B cell (primary cell): ENCODE results near the gene PYCR2. TPM values are rescaled to one million over a fixed set of nuclear protein-coding genes. Genes with fewer than 3 reads are reported as not detected.
A peak's percentile ranks its signal among the peaks of the same experiment; 100 is the strongest.

Source experiments
- ATAC-seq: fragments of 200-7000 bp; cut with Tn5 transposase; one replicate; pipeline ENCODE4 v1.10.0; 2021; ENCODE audit warnings: low read depth, mild to moderate bottlenecking, moderate number of reproducible peaks, moderate library complexity
- CTCF ChIA-PET: fragments of 350-600 bp; sonication (Branson Sonifier 250); formaldehyde crosslinking; loops from one replicate; lab custom pipeline; 2021; ENCODE audit warnings: antibody characterized with exemption, inconsistent platforms; lab: Charles Lee
- POLR2A ChIA-PET: fragments of 350-600 bp; sonication (Branson Sonifier 250); formaldehyde crosslinking; loops from one replicate; lab custom pipeline; 2021; ENCODE audit warnings: antibody characterized with exemption; lab: Charles Lee
- DNase-seq: peaks from one replicate; pipeline ENCODE4 v3.0.0; 2013
- H2AFZ ChIP-seq: 2 replicates; pipeline ENCODE4 v1.6.1; 2012; ENCODE audit warnings: mild to moderate bottlenecking, low read depth, low read length; ENCODE audit not compliant: insufficient read depth, poor library complexity, severe bottlenecking
- H3K27ac ChIP-seq, 2 donors: 1 replicate in 1 of 2; 2 replicates in 1 of 2; pipeline ENCODE4 v1.5.1; 2012 to 2013; ENCODE audit warnings: low read length in 2 of 2, mild to moderate bottlenecking in 2 of 2, moderate library complexity in 1 of 2
- H3K27me3 ChIP-seq, 4 experiments: fragments of 200-600 bp in 1 of 4; sonication (generic) in 1 of 4; replicated peaks in 1 of 4; 1 replicate in 2 of 4; 2 replicates in 2 of 4; pipeline versions ENCODE4 v1.6.1 to v1.7.0; 2013 to 2016; ENCODE audit warnings: low read length in 3 of 4, mild to moderate bottlenecking in 2 of 4, mixed read lengths in 1 of 4, moderate library complexity in 1 of 4; ENCODE audit not compliant: insufficient read depth in 4 of 4, control insufficient read depth in 3 of 4; ENCODE audit errors: control extremely low read depth in 1 of 4
- H3K36me3 ChIP-seq, 2 experiments: replicated peaks in 1 of 2; 1 replicate in 1 of 2; 2 replicates in 1 of 2; pipeline versions ENCODE4 v1.6.1 to v1.7.1; 2013; ENCODE audit warnings: low read length in 1 of 2; ENCODE audit not compliant: insufficient read depth in 2 of 2, control insufficient read depth in 1 of 2; ENCODE audit errors: control extremely low read depth in 1 of 2, extremely low read depth in 1 of 2
- H3K4me1 ChIP-seq, 2 donors: fragments of 200-600 bp in 1 of 2; sonication (generic) in 1 of 2; 1 replicate in 1 of 2; 2 replicates in 1 of 2; pipeline versions ENCODE4 v1.5.1 to v1.6.1; 2013 to 2017; ENCODE audit warnings: low read length in 2 of 2; ENCODE audit not compliant: control insufficient read depth in 2 of 2, insufficient read depth in 2 of 2
- H3K4me2 ChIP-seq: replicated peaks from 2 replicates; pipeline ENCODE3; 2012; ENCODE audit warnings: mild to moderate bottlenecking, low read depth, low read length; ENCODE audit not compliant: poor library complexity, severe bottlenecking
- H3K4me3 ChIP-seq, 5 experiments: fragments of 200-600 bp in 1 of 5; sonication (generic) in 1 of 5; 1 replicate in 3 of 5; 2 replicates in 2 of 5; pipeline versions ENCODE4 v1.5.1 to v1.7.0; 2011 to 2016; ENCODE audit warnings: low read length in 4 of 5, mild to moderate bottlenecking in 4 of 5, low read depth in 2 of 5, control low read depth in 1 of 5, moderate library complexity in 1 of 5; ENCODE audit not compliant: insufficient read depth in 1 of 5; ENCODE audit errors: control extremely low read depth in 1 of 5, extremely low read depth in 1 of 5
- H3K79me2 ChIP-seq: fragments of 200-600 bp; sonication (generic); one replicate; pipeline ENCODE4 v1.6.0; 2016; ENCODE audit warnings: low read length; ENCODE audit not compliant: control insufficient read depth, insufficient read depth
- H3K9ac ChIP-seq: fragments of 200-600 bp; sonication (generic); 2 replicates; pipeline ENCODE4 v1.6.1; 2017; ENCODE audit warnings: mild to moderate bottlenecking, low read length, moderate library complexity
- H3K9me3 ChIP-seq, 3 donors: one replicate each; pipeline versions ENCODE4 v1.6.1 to v1.7.1; 2013; ENCODE audit warnings: low read length in 2 of 3; ENCODE audit not compliant: control insufficient read depth in 2 of 3, insufficient read depth in 1 of 3; ENCODE audit errors: control extremely low read depth in 1 of 3
- H4K20me1 ChIP-seq: 2 replicates; pipeline ENCODE4 v1.6.0; 2012; ENCODE audit warnings: mild to moderate bottlenecking, low read length; ENCODE audit not compliant: insufficient read depth, control insufficient read depth, poor library complexity, severe bottlenecking
- H3K27ac Mint-ChIP-seq: one replicate; pipeline ENCODE4 v1.8.0; 2021; ENCODE audit warnings: mixed read lengths
- H3K27me3 Mint-ChIP-seq: one replicate; pipeline ENCODE4 v1.8.0; 2021; ENCODE audit warnings: mixed read lengths
- H3K4me1 Mint-ChIP-seq: one replicate; pipeline ENCODE4 v1.8.0; 2021; ENCODE audit warnings: mixed read lengths
- H3K4me3 Mint-ChIP-seq: one replicate; pipeline ENCODE4 v1.8.0; 2021; ENCODE audit warnings: mixed read lengths
- H3K9me3 Mint-ChIP-seq: one replicate; pipeline ENCODE4 v1.8.0; 2022; ENCODE audit warnings: mixed read lengths; ENCODE audit not compliant: insufficient read depth
- EZH2 ChIP-seq: IDR thresholded peaks from 2 replicates; pipeline ENCODE4 v1.6.1; 2012; ENCODE audit warnings: borderline replicate concordance, low read depth, mild to moderate bottlenecking, moderate library complexity, low read length; ENCODE audit not compliant: insufficient read depth, poor library complexity, severe bottlenecking
- WGBS: methylation state at CpG from one replicate; pipeline ENCODE4 v1.1.5; 2013; ENCODE audit warnings: missing lambda C conversion rate; ENCODE audit not compliant: insufficient coverage; 5-methylcytosine and 5-hydroxymethylcytosine counted together
- intact Hi-C: fragments of 100-400 bp; cut with micrococcal nuclease; formaldehyde crosslinking; loops from one replicate; pipeline ENCODE4 v1.10.0; 2022
- polyA plus RNA-seq: library from polyadenylated mRNA; depleted of rRNA; stranded (reverse); fragments of >200 nt; gene quantifications from 2 replicates; pipeline ENCODE4 v1.2.3, GENCODE V29; 2012
- total RNA-seq, 2 donors: library from RNA; stranded (reverse); fragments of 120-200 nt in 1 of 2; gene quantifications; 1 replicate in 1 of 2; 2 replicates in 1 of 2; pipeline versions ENCODE4 v1.2.3 to v1.2.4, GENCODE V29; 2013 to 2022
- TF ChIP-seq, protein P1 (sequence below): fragments of 200-600 bp; IDR thresholded peaks from one replicate; pipeline ENCODE4 v1.8.0; 2022; ENCODE audit warnings: antibody characterized with exemption, mild to moderate bottlenecking

Gene PYCR2
- total and polyA plus RNA-seq, 2 donors (not counting 1 experiment from before 2014, with no cell fraction given): 113 to 134 TPM

DNA sequence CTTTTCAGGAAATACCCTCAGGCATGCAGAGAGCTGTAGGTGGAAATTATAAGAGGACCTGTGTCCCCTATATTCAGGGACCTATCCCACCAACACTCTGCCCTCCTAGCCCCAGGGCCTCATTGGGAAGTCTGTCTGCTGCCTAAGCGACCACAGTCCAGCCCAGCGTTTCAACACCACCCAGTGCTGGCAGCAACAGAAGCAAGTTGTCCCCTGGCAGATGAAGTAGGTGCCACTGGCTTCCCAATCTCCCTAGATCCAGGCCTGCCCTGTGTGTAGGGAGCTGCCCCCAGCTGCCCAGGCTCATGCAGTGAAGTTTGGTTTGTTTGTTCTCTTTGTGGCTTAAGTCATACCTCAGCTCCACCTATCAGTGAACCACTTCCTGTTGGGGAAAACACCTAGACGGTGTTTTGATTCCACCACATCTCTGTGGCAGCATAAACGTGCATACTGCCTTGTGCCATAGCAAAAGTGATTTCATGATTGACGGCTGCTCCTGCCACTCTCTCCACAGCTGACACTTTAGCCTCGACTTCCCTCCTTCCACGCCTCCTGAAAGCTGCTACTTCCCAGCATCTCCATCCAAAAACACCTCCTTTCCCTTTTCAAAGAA is 27.0 kb downstream of the PYCR2 start:
- no peaks in the 10 kb centered on the region for H3K36me3 ChIP-seq
- H3K9me3 Mint-ChIP-seq: no peaks in the 10 kb centered on the region
- peaks cover 4% of the 10 kb centered on the region for H3K79me2 ChIP-seq
- H2AFZ ChIP-seq: peak overlapping the region; percentile 61
- intact Hi-C loops: loop anchor here (1.0 kb wide), 6 partner anchors 15 to 452 kb away; partner anchors contain the start of genes PYCR2 and TMEM63A
- H3K9me3 ChIP-seq: no peaks in the 10 kb centered on the region
- ChIA-PET POLR2A (interaction anchor here (0.6 to 5.5 kb wide), 10 partner anchors 11 to 429 kb away, joined by 3 to 38 read pairs (median 4); partner anchors contain the start of genes PYCR2, SDE2, SRP9 and TMEM63A), CTCF (interaction anchor here (0.7 to 3.1 kb wide), 13 partner anchors 10 to 422 kb away, joined by 3 to 40 read pairs (median 5); partner anchors contain the start of genes PYCR2, SRP9 and TMEM63A)
- 10% methylated on average over 5 of the region's 7 CpGs for WGBS
- peaks cover 36% of the 10 kb centered on the region for H3K4me1 Mint-ChIP-seq
- H3K9ac ChIP-seq: peak overlapping the region; percentile 39
- H3K27me3 Mint-ChIP-seq: no peaks in the 10 kb centered on the region
- TF ChIP-seq EZH2: no peak
- TF ChIP-seq, protein P1, sequence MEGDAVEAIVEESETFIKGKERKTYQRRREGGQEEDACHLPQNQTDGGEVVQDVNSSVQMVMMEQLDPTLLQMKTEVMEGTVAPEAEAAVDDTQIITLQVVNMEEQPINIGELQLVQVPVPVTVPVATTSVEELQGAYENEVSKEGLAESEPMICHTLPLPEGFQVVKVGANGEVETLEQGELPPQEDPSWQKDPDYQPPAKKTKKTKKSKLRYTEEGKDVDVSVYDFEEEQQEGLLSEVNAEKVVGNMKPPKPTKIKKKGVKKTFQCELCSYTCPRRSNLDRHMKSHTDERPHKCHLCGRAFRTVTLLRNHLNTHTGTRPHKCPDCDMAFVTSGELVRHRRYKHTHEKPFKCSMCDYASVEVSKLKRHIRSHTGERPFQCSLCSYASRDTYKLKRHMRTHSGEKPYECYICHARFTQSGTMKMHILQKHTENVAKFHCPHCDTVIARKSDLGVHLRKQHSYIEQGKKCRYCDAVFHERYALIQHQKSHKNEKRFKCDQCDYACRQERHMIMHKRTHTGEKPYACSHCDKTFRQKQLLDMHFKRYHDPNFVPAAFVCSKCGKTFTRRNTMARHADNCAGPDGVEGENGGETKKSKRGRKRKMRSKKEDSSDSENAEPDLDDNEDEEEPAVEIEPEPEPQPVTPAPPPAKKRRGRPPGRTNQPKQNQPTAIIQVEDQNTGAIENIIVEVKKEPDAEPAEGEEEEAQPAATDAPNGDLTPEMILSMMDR: no peak
- H3K4me2 ChIP-seq: peak overlapping the region; percentile 71
- peak overlapping the region; percentile 98 for H3K27ac Mint-ChIP-seq
- DNase-seq (peak; percentile 89), ATAC-seq (peak; percentile 98)
- H4K20me1 ChIP-seq: no peaks in the 10 kb centered on the region
- peak overlapping the region; percentile 86 to 97 for H3K27ac ChIP-seq
- H3K4me1 ChIP-seq: peaks cover 34 to 36% of the 10 kb centered on the region in 2 donors
- peak overlapping the region in 1 of 5 experiments; percentile 26 for H3K4me3 ChIP-seq
- H3K27me3 ChIP-seq: no peaks in the 10 kb centered on the region
- peak overlapping the region; percentile 71 for H3K4me3 Mint-ChIP-seq

DNA sequence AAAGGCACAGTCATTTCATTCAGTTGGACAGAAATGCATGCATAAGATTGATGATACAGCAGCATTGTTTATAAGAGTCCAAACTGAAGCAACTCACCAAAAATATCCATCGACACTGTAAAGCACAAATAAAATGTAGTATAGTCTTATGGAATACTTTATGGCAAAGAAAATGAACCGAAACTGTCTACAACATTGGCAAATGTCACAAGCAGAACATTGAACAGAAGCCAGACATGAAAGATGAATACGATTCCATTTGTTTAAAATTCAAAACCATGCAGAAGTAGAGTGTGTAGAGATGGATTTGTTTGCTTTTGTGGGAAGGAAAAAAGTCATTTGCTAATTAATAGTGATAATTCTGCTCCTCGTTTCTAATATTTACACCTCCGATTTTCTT is 27.6 kb downstream of the PYCR2 start:
- WGBS: no CpG with 5 or more reads among the region's 5 CpGs
- no peak for ATAC-seq
- no peak for DNase-seq

More for the DNA sequence above, 27.6 kb downstream of the PYCR2 start:
- Mint-ChIP-seq H3K9me3 (no peaks in the 10 kb centered on the region), H3K4me1 (peaks cover 36% of the 10 kb centered on the region), H3K27ac (peak overlapping the region; percentile 98), H3K4me3 (peak overlapping the region; percentile 71), H3K27me3 (no peaks in the 10 kb centered on the region)
- Histone ChIP-seq H3K36me3 (no peaks in the 10 kb centered on the region), H4K20me1 (no peaks in the 10 kb centered on the region), H3K27ac (peak overlapping the region; percentile 86 to 97), H3K4me2 (peak overlapping the region; percentile 71), H3K79me2 (peaks cover 4% of the 10 kb centered on the region), H3K9me3 (no peaks in the 10 kb centered on the region), H3K4me1 (peaks cover 34 to 36% of the 10 kb centered on the region in 2 donors), H3K27me3 (no peaks in the 10 kb centered on the region), H2AFZ (peak overlapping the region; percentile 61), H3K9ac (peak overlapping the region; percentile 39), H3K4me3 (peak overlapping the region in 1 of 5 experiments; percentile 26)
- TF ChIP-seq, protein P1: no peak
- TF ChIP-seq EZH2: no peak
- POLR2A ChIA-PET: interaction anchor here (0.7 to 5.5 kb wide), 10 partner anchors 12 to 428 kb away, joined by 3 to 38 read pairs (median 4); partner anchors contain the start of genes PYCR2, SDE2, SRP9 and TMEM63A
- intact Hi-C loops: no loop called here
- CTCF ChIA-PET: interaction anchor here (0.9 to 3.1 kb wide), 9 partner anchors 10 to 416 kb away, joined by 3 to 40 read pairs (median 5); partner anchors contain the start of genes PYCR2 and TMEM63A
